Hindlimb muscle (tissue), 1 donor: ENCODE measurements around the gene LITAFD. TPM values are rescaled to one million over a fixed set of nuclear protein-coding genes. Genes with fewer than 3 reads are reported as not detected.
A peak's percentile ranks its signal among the peaks of the same experiment; 100 is the strongest.

Experiments
- DNase-seq: peaks from one replicate; pipeline ENCODE4 v3.0.0-alpha.2; 2013
- polyA plus RNA-seq: library from polyadenylated mRNA; unstranded; fragments of 120-200 nt; gene quantifications from one replicate; pipeline ENCODE4 v1.2.1, GENCODE V29; 2013; ENCODE audit not compliant: insufficient read length

LITAFD gene
- polyA plus RNA-seq, 1 donor: not detected

GRCh38 chr16:8920645-8921346 lies 38.6 kb downstream of the LITAFD start:
- no peak for DNase-seq

- DNase-seq: no peak
Measured at GRCh38 chr16:8921347-8921984, 39.3 kb downstream of the LITAFD start.

GRCh38 chr16:8923199-8923598 lies 41.0 kb downstream of the LITAFD start:
- DNase-seq: no peak

GRCh38 chr16:8924214-8924613 lies 42.1 kb downstream of the LITAFD start:
- DNase-seq: no peak

- DNase-seq: no peak
Measured at GRCh38 chr16:8925455-8925854, 43.3 kb downstream of the LITAFD start.

GRCh38 chr16:8926827-8927226 lies 44.7 kb downstream of the LITAFD start:
- DNase-seq: no peak

DNA sequence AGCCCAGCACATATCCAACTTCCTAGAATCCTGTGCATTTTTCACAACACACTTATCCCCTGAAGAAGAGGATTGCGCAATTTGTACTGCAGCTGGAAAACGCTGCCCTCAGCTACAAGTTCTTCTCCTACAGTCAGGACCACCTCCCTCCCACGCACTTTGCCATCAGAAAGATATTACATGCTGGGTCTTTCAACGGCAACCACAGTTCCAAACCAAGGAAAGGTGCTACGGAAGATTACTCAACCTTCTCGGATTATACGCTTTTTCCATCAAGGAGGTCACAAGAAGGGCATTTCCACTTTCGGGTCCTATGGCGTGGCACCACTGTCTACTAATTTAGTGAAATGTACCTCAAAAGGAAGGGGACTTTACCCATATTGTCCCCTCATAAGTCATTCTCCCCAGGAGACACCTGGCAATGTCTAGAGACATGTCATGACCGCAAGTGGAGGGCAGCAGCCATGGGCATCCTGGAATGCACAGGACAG lies 46.4 kb downstream of the LITAFD start:
- peak; percentile 29 for DNase-seq

DNA sequence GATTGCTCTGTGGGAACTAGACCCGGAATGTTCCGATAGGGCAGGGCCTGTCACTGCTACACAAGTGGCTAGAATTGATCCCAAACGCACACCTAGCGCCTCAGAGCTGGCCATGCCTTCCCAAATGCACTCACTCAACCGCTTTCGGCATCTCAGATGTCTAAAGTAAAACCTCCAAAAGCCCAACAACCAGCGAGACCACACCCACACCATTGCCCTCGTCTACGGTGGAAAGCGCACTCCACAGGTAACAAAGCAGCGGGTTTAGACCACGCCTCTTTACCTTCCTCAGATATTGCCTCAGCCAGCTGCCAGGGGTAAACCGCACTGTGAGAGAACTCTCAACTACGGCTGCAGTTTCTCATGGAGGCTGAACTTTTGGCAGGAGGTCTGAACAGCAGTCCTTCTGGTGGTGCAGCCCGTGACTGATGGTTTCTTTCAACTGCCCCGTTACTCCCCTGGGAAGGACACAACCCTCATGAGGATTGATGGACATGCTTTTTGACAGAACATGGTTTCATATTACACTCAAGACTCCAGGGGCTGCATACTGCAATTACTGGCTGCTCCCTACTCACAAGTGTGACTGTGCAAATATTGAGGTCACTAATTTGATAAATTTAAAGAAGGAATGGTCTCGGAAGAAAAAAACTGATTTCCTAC lies 47.1 kb downstream of the LITAFD start:
- DNase-seq: no peak

GRCh38 chr16:8931859-8932258 lies 49.7 kb downstream of the LITAFD start:
- DNase-seq: peak; percentile 67

DNA sequence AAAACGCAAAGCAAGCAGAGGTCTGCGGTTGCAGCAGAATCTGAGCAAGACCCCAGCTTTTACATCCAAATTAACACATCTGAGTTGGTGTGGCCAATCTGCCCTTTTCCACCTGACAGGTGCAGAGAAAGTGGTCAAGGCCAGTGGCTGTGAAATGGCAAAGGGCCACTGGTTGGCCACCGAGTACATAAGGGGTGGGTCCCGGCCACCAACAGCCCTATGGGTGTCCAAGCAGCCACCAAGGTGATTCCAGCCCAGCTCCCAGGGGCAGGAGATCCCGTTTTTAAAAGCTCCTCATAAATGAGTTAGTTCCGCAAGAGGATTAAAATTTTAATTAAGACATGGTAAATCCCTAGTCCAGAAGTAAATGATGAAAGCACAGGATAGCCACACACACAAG lies 52.5 kb downstream of the LITAFD start:
- no peak for DNase-seq

Other genes with a start within 250 kb of the LITAFD start
- 17.1 TPM for gene ABAT, start 207.7 kb upstream of the LITAFD start, polyA plus RNA-seq
- 11.4 TPM for gene TMEM186, start 84.7 kb upstream of the LITAFD start, polyA plus RNA-seq
- 17.4 TPM for gene PMM2, start 84.5 kb upstream of the LITAFD start, polyA plus RNA-seq
- gene CARHSP1, start 13.3 kb upstream of the LITAFD start, polyA plus RNA-seq: 141 TPM
- gene USP7, start 81.6 kb downstream of the LITAFD start, polyA plus RNA-seq: 69.8 TPM
- gene HAPSTR1, start 209.3 kb downstream of the LITAFD start, polyA plus RNA-seq: 37.7 TPM